Measurements from ENCODE around the gene CRY2.

The CRY2 gene

GRCh38 chr11:45846174-45846675 is 1.1 kb upstream of the CRY2 start:
- no peak for FAIRE-seq

GRCh38 chr11:45847911-45848316 is 639 bp downstream of the CRY2 start:
- DNase-seq (ENCODE audit: insufficient read length, low spot score), result peak; percentile 28
- no peak for FAIRE-seq

More at GRCh38 chr11:45846174-45846675, 1.1 kb upstream of the CRY2 start:
- DNase-seq (ENCODE audit: insufficient read length, low spot score), result no peak

GRCh38 chr11:45848654-45849081 is 1.4 kb downstream of the CRY2 start:
- no peak for DNase-seq (ENCODE audit: insufficient read length, low spot score)
- no peak for FAIRE-seq

- FAIRE-seq, result no peak
- no peak for DNase-seq (ENCODE audit: insufficient read length, low spot score)
Measured at GRCh38 chr11:45850446-45850845, 3.2 kb downstream of the CRY2 start.

GRCh38 chr11:45851228-45851627 is 4.0 kb downstream of the CRY2 start:
- no peak for DNase-seq (ENCODE audit: insufficient read length, low spot score)
- no peak for FAIRE-seq

- no peak for FAIRE-seq
Measured at GRCh38 chr11:45852018-45852711, 4.9 kb downstream of the CRY2 start.

GRCh38 chr11:45852712-45853101 is 5.4 kb downstream of the CRY2 start:
- FAIRE-seq (no peak), DNase-seq (ENCODE audit: insufficient read length, low spot score) (peak; percentile 31)

More at GRCh38 chr11:45852018-45852711, 4.9 kb downstream of the CRY2 start:
- no peak for DNase-seq (ENCODE audit: insufficient read length, low spot score)

GRCh38 chr11:45853332-45854219 is 6.3 kb downstream of the CRY2 start:
- DNase-seq (ENCODE audit: insufficient read length, low spot score), result no peak
- no peak for FAIRE-seq

GRCh38 chr11:45855308-45855707 is 8.0 kb downstream of the CRY2 start:
- DNase-seq (ENCODE audit: insufficient read length, low spot score) (no peak), FAIRE-seq (no peak)

- DNase-seq (ENCODE audit: insufficient read length, low spot score), result no peak
- no peak for FAIRE-seq
Measured at GRCh38 chr11:45856044-45856468, 8.8 kb downstream of the CRY2 start.

GRCh38 chr11:45857961-45858474 is 10.7 kb downstream of the CRY2 start:
- FAIRE-seq, result no peak
- DNase-seq (ENCODE audit: insufficient read length, low spot score), result no peak

- no peak for FAIRE-seq
- DNase-seq (ENCODE audit: insufficient read length, low spot score), result no peak
Measured at GRCh38 chr11:45858751-45859398, 11.6 kb downstream of the CRY2 start.

- FAIRE-seq (no peak), DNase-seq (ENCODE audit: insufficient read length, low spot score) (no peak)
Measured at GRCh38 chr11:45859661-45860140, 12.4 kb downstream of the CRY2 start.

- no peak for FAIRE-seq
- no peak for DNase-seq (ENCODE audit: insufficient read length, low spot score)
Measured at GRCh38 chr11:45860348-45860747, 13.1 kb downstream of the CRY2 start.

- no peak for FAIRE-seq
- no peak for DNase-seq (ENCODE audit: insufficient read length, low spot score)
Measured at GRCh38 chr11:45860764-45861510, 13.7 kb downstream of the CRY2 start.

- DNase-seq (ENCODE audit: insufficient read length, low spot score) (no peak), FAIRE-seq (no peak)
Measured at GRCh38 chr11:45864041-45864440, 16.8 kb downstream of the CRY2 start.

GRCh38 chr11:45869551-45869950 is 22.3 kb downstream of the CRY2 start:
- DNase-seq (ENCODE audit: insufficient read length, low spot score) (no peak), FAIRE-seq (no peak)

GRCh38 chr11:45870706-45871105 is 23.4 kb downstream of the CRY2 start:
- DNase-seq (ENCODE audit: insufficient read length, low spot score), result no peak
- FAIRE-seq, result no peak

GRCh38 chr11:45871638-45872037 is 24.4 kb downstream of the CRY2 start:
- FAIRE-seq (no peak), DNase-seq (ENCODE audit: insufficient read length, low spot score) (no peak)
